Measurements from ENCODE around the gene COX6A2.
A peak's percentile ranks its signal among the peaks of the same experiment; 100 is the strongest.

The COX6A2 gene

GRCh38 chr16:31460582-31461002 is 32.4 kb upstream of the COX6A2 start:
- H3K27me3 ChIP-seq (ENCODE audit: control insufficient read depth, insufficient read depth, low read length), result no peaks in the 10 kb centered on the region
- H3K4me1 ChIP-seq (ENCODE audit: control insufficient read depth, insufficient read depth, low read length), result peaks cover 28% of the 10 kb centered on the region
- peak overlapping the region; percentile 71 for H3K4me3 ChIP-seq (ENCODE audit: low read length)
- H3K4me2 ChIP-seq (ENCODE audit: low read length), result peak overlapping the region; percentile 93
- H3K9me3 ChIP-seq (replicated peaks; ENCODE audit: low read length), result no peaks in the 10 kb centered on the region
- peak overlapping the region; percentile 73 for H3K9ac ChIP-seq (ENCODE audit: low read depth, low read length)
- H3K36me3 ChIP-seq (ENCODE audit: insufficient read depth, low read length), result peaks cover 35% of the 10 kb centered on the region

- Histone ChIP-seq H3K9ac (ENCODE audit: low read depth, low read length) (peak overlapping the region; percentile 98), H3K4me1 (ENCODE audit: control insufficient read depth, insufficient read depth, low read length) (peaks cover 34% of the 10 kb centered on the region)
These were observed 31.8 kb upstream of the COX6A2 start for GRCh38 chr16:31459687-31460581.

GRCh38 chr16:31458844-31459686 is 30.9 kb upstream of the COX6A2 start, which contains the start of gene ARMC5:
TSS of gene ARMC5 (plus strand) at chr16:31459501. CDS start at chr16:31459525, 24 bp downstream.
- Histone ChIP-seq H3K4me3 (ENCODE audit: low read length) (peak within 1 kb of the TSS; percentile 85), H3K4me1 (ENCODE audit: control insufficient read depth, insufficient read depth, low read length) (peaks cover 41% of the 10 kb centered on the region)

More at GRCh38 chr16:31459687-31460581, 31.8 kb upstream of the COX6A2 start:
- Histone ChIP-seq H3K4me3 (ENCODE audit: low read length) (peak overlapping the region; percentile 85), H3K27me3 (ENCODE audit: control insufficient read depth, insufficient read depth, low read length) (no peaks in the 10 kb centered on the region), H3K36me3 (ENCODE audit: insufficient read depth, low read length) (peaks cover 35% of the 10 kb centered on the region), H3K9me3 (replicated peaks; ENCODE audit: low read length) (no peaks in the 10 kb centered on the region), H3K4me2 (ENCODE audit: low read length) (peak overlapping the region; percentile 99)

GRCh38 chr16:31458073-31458843 is 30.1 kb upstream of the COX6A2 start:
- Histone ChIP-seq H3K4me1 (ENCODE audit: control insufficient read depth, insufficient read depth, low read length) (peaks cover 48% of the 10 kb centered on the region), H3K4me2 (ENCODE audit: low read length) (peak overlapping the region; percentile 99), H3K9ac (ENCODE audit: low read depth, low read length) (peak overlapping the region; percentile 98)

More at GRCh38 chr16:31458844-31459686, 30.9 kb upstream of the COX6A2 start, which contains the start of gene ARMC5:
- peak within 1 kb of the TSS; percentile 99 for H3K4me2 ChIP-seq (ENCODE audit: low read length)
- H3K9ac ChIP-seq (ENCODE audit: low read depth, low read length), result peak within 1 kb of the TSS; percentile 98
- H3K36me3 ChIP-seq (ENCODE audit: insufficient read depth, low read length), result peaks cover 27% of the 10 kb centered on the region
- no peaks in the 10 kb centered on the region for H3K9me3 ChIP-seq (replicated peaks; ENCODE audit: low read length)
- no peaks in the 10 kb centered on the region for H3K27me3 ChIP-seq (ENCODE audit: control insufficient read depth, insufficient read depth, low read length)

GRCh38 chr16:31456988-31457360 is 28.8 kb upstream of the COX6A2 start:
- Histone ChIP-seq H3K4me1 (ENCODE audit: control insufficient read depth, insufficient read depth, low read length) (peaks cover 60% of the 10 kb centered on the region), H3K36me3 (ENCODE audit: insufficient read depth, low read length) (peaks cover 9% of the 10 kb centered on the region), H3K9me3 (replicated peaks; ENCODE audit: low read length) (no peaks in the 10 kb centered on the region), H3K4me3 (ENCODE audit: low read length) (no peak overlapping the region), H3K9ac (ENCODE audit: low read depth, low read length) (no peak overlapping the region), H3K27me3 (ENCODE audit: control insufficient read depth, insufficient read depth, low read length) (no peaks in the 10 kb centered on the region), H3K4me2 (ENCODE audit: low read length) (peak overlapping the region; percentile 99)

More at GRCh38 chr16:31458073-31458843, 30.1 kb upstream of the COX6A2 start:
- Histone ChIP-seq H3K36me3 (ENCODE audit: insufficient read depth, low read length) (peaks cover 20% of the 10 kb centered on the region), H3K9me3 (replicated peaks; ENCODE audit: low read length) (no peaks in the 10 kb centered on the region), H3K4me3 (ENCODE audit: low read length) (peak overlapping the region; percentile 85), H3K27me3 (ENCODE audit: control insufficient read depth, insufficient read depth, low read length) (no peaks in the 10 kb centered on the region)

- Histone ChIP-seq H3K4me1 (ENCODE audit: control insufficient read depth, insufficient read depth, low read length) (peaks cover 65% of the 10 kb centered on the region), H3K9ac (ENCODE audit: low read depth, low read length) (no peak overlapping the region), H3K4me3 (ENCODE audit: low read length) (no peak overlapping the region), H3K27me3 (ENCODE audit: control insufficient read depth, insufficient read depth, low read length) (no peaks in the 10 kb centered on the region), H3K9me3 (replicated peaks; ENCODE audit: low read length) (no peaks in the 10 kb centered on the region), H3K36me3 (ENCODE audit: insufficient read depth, low read length) (peaks cover 7% of the 10 kb centered on the region), H3K4me2 (ENCODE audit: low read length) (peak overlapping the region; percentile 48)
These were observed 27.6 kb upstream of the COX6A2 start for GRCh38 chr16:31455601-31456314.

GRCh38 chr16:31453255-31454204 is 25.4 kb upstream of the COX6A2 start:
- Histone ChIP-seq H3K9ac (ENCODE audit: low read depth, low read length) (peak overlapping the region; percentile 29), H3K9me3 (replicated peaks; ENCODE audit: low read length) (no peaks in the 10 kb centered on the region), H3K4me1 (ENCODE audit: control insufficient read depth, insufficient read depth, low read length) (peaks cover 59% of the 10 kb centered on the region), H3K27me3 (ENCODE audit: control insufficient read depth, insufficient read depth, low read length) (no peaks in the 10 kb centered on the region), H3K36me3 (ENCODE audit: insufficient read depth, low read length) (peaks cover 7% of the 10 kb centered on the region), H3K4me3 (ENCODE audit: low read length) (peak overlapping the region; percentile 4), H3K4me2 (ENCODE audit: low read length) (peak overlapping the region; percentile 47)

- Histone ChIP-seq H3K9ac (ENCODE audit: low read depth, low read length) (peak overlapping the region; percentile 32), H3K4me1 (ENCODE audit: control insufficient read depth, insufficient read depth, low read length) (peaks cover 55% of the 10 kb centered on the region), H3K36me3 (ENCODE audit: insufficient read depth, low read length) (peaks cover 7% of the 10 kb centered on the region), H3K4me2 (ENCODE audit: low read length) (peak overlapping the region; percentile 55), H3K4me3 (ENCODE audit: low read length) (peak overlapping the region; percentile 29), H3K9me3 (replicated peaks; ENCODE audit: low read length) (no peaks in the 10 kb centered on the region), H3K27me3 (ENCODE audit: control insufficient read depth, insufficient read depth, low read length) (no peaks in the 10 kb centered on the region)
These were observed 24.5 kb upstream of the COX6A2 start for GRCh38 chr16:31452631-31453106.

- H3K4me3 ChIP-seq (ENCODE audit: low read length), result no peak overlapping the region
- peaks cover 7% of the 10 kb centered on the region for H3K36me3 ChIP-seq (ENCODE audit: insufficient read depth, low read length)
- H3K9ac ChIP-seq (ENCODE audit: low read depth, low read length), result peak overlapping the region; percentile 32
- peaks cover 46% of the 10 kb centered on the region for H3K4me1 ChIP-seq (ENCODE audit: control insufficient read depth, insufficient read depth, low read length)
- H3K9me3 ChIP-seq (replicated peaks; ENCODE audit: low read length), result no peaks in the 10 kb centered on the region
- peak overlapping the region; percentile 55 for H3K4me2 ChIP-seq (ENCODE audit: low read length)
- H3K27me3 ChIP-seq (ENCODE audit: control insufficient read depth, insufficient read depth, low read length), result no peaks in the 10 kb centered on the region
These were observed 23.7 kb upstream of the COX6A2 start for GRCh38 chr16:31451681-31452351.
